HFFc6 (cell line): ENCODE measurements around the gene ROCK2. TPM values are rescaled to one million over a fixed set of nuclear protein-coding genes. Genes with fewer than 3 reads are reported as not detected.

Source experiments
- DNase-seq: peaks from one replicate; pipeline ENCODE4 v3.0.0-alpha.2; 2018
- H3K27ac Mint-ChIP-seq: 2 replicates; pipeline ENCODE4 v1.8.0; 2020; ENCODE audit warnings: mild to moderate bottlenecking, mixed read lengths
- H3K27me3 Mint-ChIP-seq: 2 replicates; pipeline ENCODE4 v1.8.0; 2021; ENCODE audit warnings: mild to moderate bottlenecking, moderate library complexity, mixed read lengths; ENCODE audit not compliant: insufficient read depth
- H3K36me3 Mint-ChIP-seq: 2 replicates; pipeline ENCODE4 v1.8.0; 2021; ENCODE audit warnings: low read depth, mixed read lengths
- H3K4me1 Mint-ChIP-seq: 2 replicates; pipeline ENCODE4 v1.8.0; 2020; ENCODE audit warnings: low read depth, mixed read lengths
- H3K4me3 Mint-ChIP-seq: 2 replicates; pipeline ENCODE4 v1.8.0; 2020; ENCODE audit warnings: mild to moderate bottlenecking, moderate library complexity, mixed read lengths
- H3K9me3 Mint-ChIP-seq: 2 replicates; pipeline ENCODE4 v1.8.0; 2020; ENCODE audit warnings: mild to moderate bottlenecking, mixed read lengths
- total RNA-seq, 6 experiments: library from RNA; stranded (reverse); fragmentation: NEBNext Ultra II Directional; extraction: Animal tissue kit (Norgen Biotek cat#: 25700); gene quantifications; 2 replicates in 1 of 6; 3 replicates in 5 of 6; pipeline ENCODE4 v1.2.3, GENCODE V29; 2021
- TF ChIP-seq, protein P1 (sequence below): fragments of 200-600 bp; sonication (generic); IDR thresholded peaks from 2 replicates; pipeline ENCODE4 v1.5.0; 2021; ENCODE audit warnings: antibody characterized with exemption, mild to moderate bottlenecking

The ROCK2 gene
- total RNA-seq, 6 experiments from 2014 or later: 41.6 to 54.3 (median 51.7) TPM

DNA sequence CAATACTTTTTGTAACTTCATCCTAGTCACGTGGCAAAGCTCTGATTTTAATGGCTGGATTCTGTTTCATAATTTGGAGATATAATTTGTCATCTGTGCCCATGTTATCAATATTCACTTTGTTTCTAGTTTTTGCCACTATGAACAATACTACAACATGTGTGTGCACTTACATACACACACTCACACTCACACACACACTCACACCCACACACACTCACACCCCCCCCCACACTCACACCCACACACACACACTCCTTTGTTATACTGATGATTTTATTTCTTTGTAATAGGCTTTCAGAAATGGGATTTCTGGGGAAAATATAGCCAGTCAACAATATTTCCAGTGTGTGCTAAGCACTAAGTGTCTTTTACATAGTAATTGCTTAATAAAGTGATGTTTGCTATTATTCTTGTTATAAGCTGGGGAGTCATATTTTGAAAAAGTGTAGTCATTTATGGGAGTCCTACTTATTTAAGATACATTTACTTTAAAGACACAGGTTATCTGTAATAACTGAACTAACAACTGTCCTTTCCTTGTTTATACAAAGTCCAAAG lies 22.8 kb upstream of the ROCK2 start:
- no peak overlapping the region for H3K4me3 Mint-ChIP-seq
- H3K4me1 Mint-ChIP-seq: peaks cover 36% of the 10 kb centered on the region
- H3K9me3 Mint-ChIP-seq: no peaks in the 10 kb centered on the region
- H3K27ac Mint-ChIP-seq: no peak overlapping the region
- DNase-seq: no peak
- TF ChIP-seq, protein P1, sequence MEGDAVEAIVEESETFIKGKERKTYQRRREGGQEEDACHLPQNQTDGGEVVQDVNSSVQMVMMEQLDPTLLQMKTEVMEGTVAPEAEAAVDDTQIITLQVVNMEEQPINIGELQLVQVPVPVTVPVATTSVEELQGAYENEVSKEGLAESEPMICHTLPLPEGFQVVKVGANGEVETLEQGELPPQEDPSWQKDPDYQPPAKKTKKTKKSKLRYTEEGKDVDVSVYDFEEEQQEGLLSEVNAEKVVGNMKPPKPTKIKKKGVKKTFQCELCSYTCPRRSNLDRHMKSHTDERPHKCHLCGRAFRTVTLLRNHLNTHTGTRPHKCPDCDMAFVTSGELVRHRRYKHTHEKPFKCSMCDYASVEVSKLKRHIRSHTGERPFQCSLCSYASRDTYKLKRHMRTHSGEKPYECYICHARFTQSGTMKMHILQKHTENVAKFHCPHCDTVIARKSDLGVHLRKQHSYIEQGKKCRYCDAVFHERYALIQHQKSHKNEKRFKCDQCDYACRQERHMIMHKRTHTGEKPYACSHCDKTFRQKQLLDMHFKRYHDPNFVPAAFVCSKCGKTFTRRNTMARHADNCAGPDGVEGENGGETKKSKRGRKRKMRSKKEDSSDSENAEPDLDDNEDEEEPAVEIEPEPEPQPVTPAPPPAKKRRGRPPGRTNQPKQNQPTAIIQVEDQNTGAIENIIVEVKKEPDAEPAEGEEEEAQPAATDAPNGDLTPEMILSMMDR: no peak
- peaks cover 3% of the 10 kb centered on the region for H3K27me3 Mint-ChIP-seq
- no peaks in the 10 kb centered on the region for H3K36me3 Mint-ChIP-seq

DNA sequence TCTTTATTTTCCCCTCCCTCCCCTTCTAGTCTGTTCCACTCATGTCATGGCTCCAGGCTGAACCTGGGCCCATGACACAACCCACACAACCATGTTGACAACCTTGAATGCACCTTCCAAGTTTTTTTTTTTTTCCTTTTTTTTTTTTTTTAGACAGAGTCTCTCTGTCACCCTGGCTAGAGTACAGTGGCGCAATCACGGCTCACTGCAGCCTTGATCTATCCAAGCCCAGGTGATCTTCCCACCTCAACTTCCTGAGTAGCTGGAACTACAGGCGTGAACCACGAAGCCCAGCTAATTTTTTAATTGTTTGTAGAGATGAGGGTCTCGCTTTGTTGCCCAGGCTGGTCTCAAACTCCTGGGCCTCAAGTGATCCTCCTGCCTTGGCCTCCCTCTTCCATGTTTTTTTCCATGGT lies 21.9 kb upstream of the ROCK2 start:
- H3K27ac Mint-ChIP-seq: no peak overlapping the region
- H3K4me3 Mint-ChIP-seq: no peak overlapping the region
- peaks cover 3% of the 10 kb centered on the region for H3K27me3 Mint-ChIP-seq
- DNase-seq: no peak
- H3K36me3 Mint-ChIP-seq: no peaks in the 10 kb centered on the region
- TF ChIP-seq, protein P1: no peak
- no peaks in the 10 kb centered on the region for H3K9me3 Mint-ChIP-seq
- H3K4me1 Mint-ChIP-seq: peaks cover 38% of the 10 kb centered on the region

DNA sequence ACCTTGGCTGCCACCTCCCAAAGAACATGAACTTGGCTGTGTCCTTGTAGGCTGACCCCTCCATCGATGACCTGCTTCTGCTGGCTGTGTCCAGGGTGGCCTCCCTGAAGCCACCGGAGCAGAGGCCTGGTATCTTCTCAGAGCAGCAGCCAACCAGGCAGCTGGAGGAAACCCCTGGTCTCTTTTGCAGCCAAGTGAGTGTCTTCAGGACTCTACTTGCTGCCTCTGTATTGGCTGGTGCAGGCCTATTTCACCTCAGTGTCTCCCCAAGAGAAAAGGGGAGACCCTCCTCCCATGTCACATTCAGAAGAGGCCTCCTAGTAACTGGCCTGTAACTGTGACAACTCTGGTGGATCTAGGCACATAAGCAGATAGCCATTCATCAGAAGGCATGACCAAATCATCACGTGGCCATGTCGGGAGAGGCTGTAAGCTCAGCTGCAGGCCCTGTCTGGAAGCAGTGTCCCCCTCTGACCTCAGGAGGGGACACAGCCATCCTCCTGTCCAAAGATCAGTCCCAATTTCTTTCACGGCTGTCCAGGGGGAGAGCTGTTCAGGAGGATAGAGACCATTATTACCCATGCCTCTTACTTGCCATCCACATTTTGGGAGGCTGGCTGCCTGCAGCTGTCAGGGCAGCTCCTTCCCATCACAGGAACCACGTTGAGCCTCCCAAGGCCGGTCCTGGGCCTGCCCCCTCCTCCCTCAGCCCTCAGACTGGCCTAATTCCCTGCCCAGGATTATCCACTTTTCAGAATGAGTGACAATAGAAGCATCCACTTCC lies 20.9 kb upstream of the ROCK2 start:
- no peak for DNase-seq
- no peak overlapping the region for H3K27ac Mint-ChIP-seq

DNA sequence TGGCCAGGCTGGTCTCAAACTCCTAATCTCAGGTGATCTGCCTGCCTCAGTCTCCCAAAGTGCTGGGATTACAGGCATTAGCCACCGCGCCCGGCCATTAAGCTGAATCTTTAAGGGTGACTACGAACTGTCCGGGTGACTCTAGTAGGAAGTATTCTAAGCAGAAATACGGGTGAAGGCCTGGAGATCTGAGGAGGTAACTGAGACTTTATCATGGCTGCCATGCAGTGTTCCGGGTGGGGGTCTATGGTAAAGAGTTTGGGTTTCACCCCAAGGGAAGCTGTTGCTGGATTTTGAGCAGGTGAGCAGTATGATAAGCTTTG lies 20.1 kb upstream of the ROCK2 start:
- Mint-ChIP-seq H3K4me1 (peaks cover 30% of the 10 kb centered on the region), H3K9me3 (no peaks in the 10 kb centered on the region), H3K27ac (no peak overlapping the region), H3K36me3 (no peaks in the 10 kb centered on the region), H3K27me3 (no peaks in the 10 kb centered on the region; the same call in none of the 2 replicates), H3K4me3 (no peak overlapping the region)
- no peak for DNase-seq
- TF ChIP-seq, protein P1: no peak

More for the DNA sequence above, 20.9 kb upstream of the ROCK2 start:
- Mint-ChIP-seq H3K27me3 (peaks cover 3% of the 10 kb centered on the region), H3K4me1 (peaks cover 30% of the 10 kb centered on the region), H3K4me3 (no peak overlapping the region), H3K9me3 (no peaks in the 10 kb centered on the region), H3K36me3 (no peaks in the 10 kb centered on the region)
- TF ChIP-seq, protein P1: no peak

DNA sequence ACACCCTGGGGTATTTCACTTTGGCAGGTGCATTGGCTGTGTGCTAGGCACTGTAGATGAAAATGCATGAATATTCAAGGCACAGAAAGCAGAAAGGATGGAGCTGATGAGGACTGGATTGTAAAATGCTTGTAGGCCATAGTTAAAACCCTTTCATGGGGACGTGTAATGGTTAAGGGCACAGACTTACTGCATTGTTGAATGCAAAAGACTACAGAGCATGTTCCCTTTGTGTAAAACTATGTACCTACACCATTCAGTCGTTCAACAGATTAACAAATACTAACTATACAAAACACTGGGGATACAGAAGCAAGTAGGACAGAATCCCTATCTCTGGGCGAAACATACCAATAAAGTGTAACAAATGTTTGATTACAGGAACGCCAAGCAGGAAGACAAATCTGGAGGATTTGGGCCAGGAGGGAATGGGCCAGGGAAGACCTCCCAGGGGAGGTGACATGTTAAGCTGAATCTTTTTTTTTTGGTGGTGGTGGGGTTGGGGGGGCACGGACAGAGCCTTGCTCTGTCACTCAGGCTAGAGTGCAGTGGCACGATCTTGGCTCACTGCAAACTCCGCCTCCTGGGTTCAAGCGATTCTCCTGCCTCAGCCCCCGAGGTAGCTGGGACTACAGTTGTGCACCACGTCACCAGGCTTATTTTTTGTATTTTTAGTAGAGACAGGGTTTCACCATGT lies 19.6 kb upstream of the ROCK2 start:
- H3K27ac Mint-ChIP-seq: no peak overlapping the region
- TF ChIP-seq, protein P1: no peak
- H3K27me3 Mint-ChIP-seq: no peaks in the 10 kb centered on the region; the same call in none of the 2 replicates
- no peak overlapping the region for H3K4me3 Mint-ChIP-seq
- H3K36me3 Mint-ChIP-seq: no peaks in the 10 kb centered on the region
- DNase-seq: no peak
- H3K4me1 Mint-ChIP-seq: peaks cover 30% of the 10 kb centered on the region
- H3K9me3 Mint-ChIP-seq: no peaks in the 10 kb centered on the region
